ENCODE results near the gene ADIRF. TPM values are rescaled to one million over a fixed set of nuclear protein-coding genes. Genes with fewer than 3 reads are reported as not detected.
"Not testable (repeated sequence)": the region's sequence is repeated elsewhere in the genome, so short reads cannot be mapped to it uniquely, and the experiment has no call there.

ADIRF gene
- polyA plus RNA-seq, 1 donor from 2014 or later, result not detected

DNA sequence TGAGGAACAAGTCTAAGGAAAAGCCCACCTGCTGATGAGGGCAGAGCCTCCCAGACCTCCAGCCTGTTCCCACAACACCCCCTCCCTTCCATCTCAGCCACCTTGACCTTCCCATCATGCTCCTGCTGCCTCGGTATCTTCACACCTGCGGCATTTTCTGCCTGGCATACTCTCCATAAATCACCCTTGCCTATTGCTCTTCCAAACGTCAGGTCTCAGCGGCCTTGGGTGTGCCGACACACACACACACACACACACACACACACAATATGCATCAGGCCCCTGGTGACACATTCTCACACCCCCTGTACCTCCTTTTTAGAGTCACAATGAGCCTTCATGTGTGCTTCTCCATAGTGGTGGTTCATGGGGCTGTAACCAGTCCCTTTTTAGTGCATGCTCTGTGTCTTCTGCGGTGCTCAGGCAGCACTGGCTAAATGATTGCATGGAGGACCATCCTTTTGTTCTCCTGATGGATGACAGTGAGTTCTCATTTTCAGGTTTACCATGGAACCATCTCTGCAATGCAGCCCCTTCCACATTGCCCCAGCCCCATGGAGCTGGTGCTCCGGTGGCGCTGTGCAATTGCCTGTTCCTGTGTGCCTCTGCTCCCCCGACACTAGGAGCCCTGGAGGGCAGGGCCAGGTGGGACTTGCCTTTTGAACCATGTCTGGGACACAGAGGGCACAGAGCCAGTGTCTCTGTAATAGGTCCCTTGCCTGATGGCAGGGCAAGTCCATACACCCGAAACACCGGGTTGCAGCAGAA is 4.5 kb downstream of the ADIRF start:
- Mint-ChIP-seq H3K27ac (peak overlapping the region in 2 of 3 donors; percentile 88 to 96), H3K36me3 (no peaks in the 10 kb centered on the region), H3K9me3 (no peaks in the 10 kb centered on the region), H3K27me3 (peaks cover 7% of the 10 kb centered on the region), H3K4me1 (peaks cover 0 to 9% (median 5%) of the 10 kb centered on the region in 3 donors), H3K4me3 (peak overlapping the region in 3 of 4 donors; percentile 13 to 83 (median 25))

DNA sequence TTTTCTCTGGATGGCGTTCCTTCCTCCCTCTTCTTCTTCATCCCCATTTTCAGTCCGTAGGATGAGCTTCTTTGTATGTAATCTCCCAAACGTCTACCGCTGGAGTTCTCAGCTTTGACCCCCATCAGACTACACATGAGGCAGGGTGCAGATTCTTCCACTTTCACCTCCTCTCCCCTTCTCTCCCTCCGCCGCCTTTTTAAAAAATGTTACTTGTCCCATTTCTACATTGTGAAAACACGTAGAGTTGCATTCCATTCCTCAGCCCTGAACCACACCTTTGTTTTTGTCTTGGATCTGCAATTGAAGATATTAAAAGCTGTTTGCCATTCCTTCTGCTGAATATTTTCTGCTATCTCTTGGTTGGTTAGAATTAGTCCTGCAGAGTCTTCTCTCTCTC is 6.2 kb downstream of the ADIRF start:
- peaks cover 0 to 9% (median 5%) of the 10 kb centered on the region in 3 donors for H3K4me1 Mint-ChIP-seq
- peak overlapping the region in 1 of 3 donors; percentile 7 for H3K27ac Mint-ChIP-seq
- H3K36me3 Mint-ChIP-seq, result no peaks in the 10 kb centered on the region
- H3K9me3 Mint-ChIP-seq, result no peaks in the 10 kb centered on the region
- H3K27me3 Mint-ChIP-seq, result peaks cover 2% of the 10 kb centered on the region
- H3K4me3 Mint-ChIP-seq, result no peak overlapping the region

DNA sequence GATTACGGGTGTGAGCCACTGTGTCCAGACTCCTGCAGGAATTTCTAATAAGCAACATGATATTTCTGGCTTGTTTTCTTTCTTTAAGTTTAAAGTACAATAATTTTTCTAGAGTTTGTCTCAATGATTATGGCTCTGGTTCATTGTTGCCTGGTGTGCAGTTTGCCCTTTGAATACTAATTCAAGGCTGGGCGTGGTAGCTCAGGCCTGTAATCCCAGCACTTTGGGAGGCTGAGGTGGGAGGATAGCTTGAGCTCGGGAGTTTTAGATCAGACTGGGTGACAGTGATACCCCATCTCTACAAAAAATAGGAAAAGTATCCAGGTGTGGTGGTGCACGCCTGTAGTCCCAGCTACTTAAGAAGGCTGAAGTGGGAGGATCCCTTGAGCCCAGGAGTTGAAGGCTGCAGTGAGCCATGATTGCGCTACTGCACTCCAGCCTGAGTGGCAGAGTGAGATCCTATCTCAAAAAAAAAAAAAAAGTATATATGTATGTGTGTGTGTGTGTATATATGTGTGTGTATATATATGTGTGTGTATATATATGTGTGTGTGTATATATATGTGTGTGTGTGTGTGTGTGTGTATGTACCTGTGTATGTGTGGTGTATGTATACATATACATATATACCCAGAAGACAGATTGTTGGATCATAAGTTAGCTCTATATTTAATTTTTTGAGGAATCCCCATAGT is 8.2 kb downstream of the ADIRF start:
- Mint-ChIP-seq H3K36me3 (no peaks in the 10 kb centered on the region), H3K27me3 (peaks cover 2% of the 10 kb centered on the region), H3K9me3 (peaks cover 0 to 2% (median 0%) of the 10 kb centered on the region in 3 donors), H3K4me1 (peaks cover 0 to 5% (median 4%) of the 10 kb centered on the region in 3 donors), H3K4me3 (no peak overlapping the region), H3K27ac (no peak overlapping the region)

DNA sequence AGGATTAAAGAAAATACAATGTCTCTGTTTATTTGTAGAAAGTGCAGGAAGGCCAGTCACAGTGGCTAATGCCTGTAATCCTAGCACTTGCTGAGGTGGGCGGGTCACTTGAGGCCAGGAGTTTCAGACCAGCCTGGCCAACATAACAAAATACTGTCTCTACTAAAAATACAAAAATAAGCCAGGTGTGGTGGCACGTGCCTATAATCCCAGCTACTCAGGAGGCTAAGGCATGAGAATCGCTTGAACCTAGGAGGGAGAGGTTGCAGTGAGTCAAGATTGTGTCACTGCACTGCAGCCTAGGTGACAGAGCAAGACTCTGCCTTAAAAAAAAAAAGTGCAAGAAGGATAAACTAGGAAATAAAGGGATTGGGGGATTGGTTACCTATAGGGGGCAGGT is 10.2 kb downstream of the ADIRF start:
- H3K27ac Mint-ChIP-seq, H3K36me3 Mint-ChIP-seq, H3K4me3 Mint-ChIP-seq, H3K9me3 Mint-ChIP-seq, H3K4me1 Mint-ChIP-seq, H3K27me3 Mint-ChIP-seq: not testable (repeated sequence)

DNA sequence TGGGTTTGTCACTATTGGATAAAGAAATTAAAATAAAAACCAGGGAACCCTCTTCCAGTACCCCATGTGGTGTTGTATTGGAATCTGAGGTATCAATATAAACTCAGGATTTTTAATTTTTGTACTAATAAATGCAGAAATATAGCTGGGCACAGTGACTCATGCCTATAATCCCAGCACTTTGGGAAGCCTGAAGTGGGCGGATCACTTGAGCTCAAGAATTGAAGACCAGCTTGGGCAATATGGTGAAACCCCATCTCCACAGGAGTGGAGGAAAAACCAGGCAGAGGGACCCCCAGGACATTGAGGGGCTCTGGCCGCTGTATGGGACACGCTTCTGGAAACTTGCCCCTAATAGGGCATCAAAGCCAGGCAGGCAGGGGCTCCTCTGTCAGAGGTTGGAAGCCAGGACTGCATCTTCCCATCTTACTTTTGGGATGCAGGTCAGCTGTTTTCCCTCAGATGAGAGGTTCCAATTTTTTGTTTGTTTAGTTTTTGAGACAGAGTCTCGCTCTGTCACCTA is 11.1 kb downstream of the ADIRF start:
- H3K27ac Mint-ChIP-seq, result no peak overlapping the region
- no peaks in the 10 kb centered on the region for H3K36me3 Mint-ChIP-seq
- H3K9me3 Mint-ChIP-seq, result peaks cover 0 to 2% (median 0%) of the 10 kb centered on the region in 3 donors
- no peak overlapping the region for H3K4me3 Mint-ChIP-seq
- H3K4me1 Mint-ChIP-seq, result no peaks in the 10 kb centered on the region
- peaks cover 2% of the 10 kb centered on the region for H3K27me3 Mint-ChIP-seq

DNA sequence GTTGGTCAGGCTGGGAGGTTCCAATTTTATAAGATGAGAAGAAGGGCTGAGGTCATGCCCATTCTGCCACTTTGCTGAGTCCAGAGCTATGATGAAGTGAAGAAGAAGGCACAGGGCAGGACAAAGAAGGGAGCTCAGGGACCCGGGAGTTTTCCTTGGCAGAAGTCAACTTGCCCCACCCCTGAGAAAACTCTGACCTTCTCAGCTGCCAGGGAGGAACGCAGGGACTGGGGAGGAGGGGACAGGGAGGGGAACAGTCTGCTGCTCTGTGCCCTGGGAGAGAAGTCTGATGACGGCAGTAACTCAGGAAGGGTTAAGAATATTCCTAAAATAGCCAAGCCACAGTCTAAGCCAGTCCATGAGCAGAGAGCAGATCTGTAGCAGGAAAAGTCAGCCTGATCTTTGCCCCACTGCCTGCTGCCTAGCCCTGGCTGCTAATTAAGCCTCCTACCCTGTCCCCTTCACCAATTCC is 11.7 kb downstream of the ADIRF start:
- H3K4me1 Mint-ChIP-seq, result no peaks in the 10 kb centered on the region
- H3K9me3 Mint-ChIP-seq, result peaks cover 0 to 2% (median 0%) of the 10 kb centered on the region in 3 donors
- no peaks in the 10 kb centered on the region for H3K36me3 Mint-ChIP-seq
- H3K4me3 Mint-ChIP-seq, result no peak overlapping the region
- no peak overlapping the region for H3K27ac Mint-ChIP-seq
- H3K27me3 Mint-ChIP-seq, result peaks cover 2% of the 10 kb centered on the region

DNA sequence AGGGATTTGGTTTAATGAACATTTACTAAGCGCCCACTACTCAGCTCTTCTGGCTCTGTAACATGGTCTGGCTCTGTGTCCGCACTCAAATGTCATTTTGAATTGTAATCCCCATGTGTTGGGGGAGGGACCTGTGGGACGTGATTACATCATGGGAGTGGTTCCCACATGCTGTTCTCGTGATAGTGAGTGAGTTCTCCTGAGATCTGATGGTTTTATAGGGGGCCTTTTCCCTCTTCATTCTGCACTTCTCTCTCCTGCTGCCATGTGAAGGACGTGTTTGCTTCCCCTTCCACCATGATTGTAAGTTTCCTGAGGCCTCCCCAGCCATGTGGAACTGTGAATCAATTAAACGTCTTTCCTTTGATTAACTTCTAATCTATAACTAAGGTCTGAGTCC is 12.7 kb downstream of the ADIRF start:
- not testable (repeated sequence) for H3K4me1 Mint-ChIP-seq, H3K27me3 Mint-ChIP-seq, H3K9me3 Mint-ChIP-seq

DNA sequence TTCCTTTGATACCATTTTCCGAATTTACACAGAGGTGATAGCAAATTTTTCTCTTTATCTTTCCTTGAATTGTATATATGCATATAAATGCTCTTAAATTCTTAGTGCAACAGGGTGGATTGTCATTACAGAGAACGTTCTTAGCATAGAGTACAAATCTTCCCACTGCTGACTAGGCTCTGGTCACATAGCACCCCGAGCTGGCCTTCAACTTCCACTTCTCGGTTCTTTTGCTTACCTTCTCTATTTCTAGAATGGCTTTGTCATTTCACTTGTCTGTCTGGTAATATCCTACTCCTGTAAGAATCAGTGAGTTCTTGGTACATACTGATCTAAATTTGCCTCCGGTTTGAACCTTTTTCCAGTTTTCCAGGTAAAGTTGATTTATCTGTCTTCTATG is 13.4 kb downstream of the ADIRF start:
- no peaks in the 10 kb centered on the region for H3K4me1 Mint-ChIP-seq
- H3K27ac Mint-ChIP-seq, result no peak overlapping the region
- no peak overlapping the region for H3K4me3 Mint-ChIP-seq
- H3K9me3 Mint-ChIP-seq, result peaks cover 0 to 2% (median 0%) of the 10 kb centered on the region in 3 donors
- H3K36me3 Mint-ChIP-seq, result no peaks in the 10 kb centered on the region
- peaks cover 2% of the 10 kb centered on the region for H3K27me3 Mint-ChIP-seq

More for the DNA sequence above, 12.7 kb downstream of the ADIRF start:
- not testable (repeated sequence) for H3K36me3 Mint-ChIP-seq, H3K27ac Mint-ChIP-seq, H3K4me3 Mint-ChIP-seq

DNA sequence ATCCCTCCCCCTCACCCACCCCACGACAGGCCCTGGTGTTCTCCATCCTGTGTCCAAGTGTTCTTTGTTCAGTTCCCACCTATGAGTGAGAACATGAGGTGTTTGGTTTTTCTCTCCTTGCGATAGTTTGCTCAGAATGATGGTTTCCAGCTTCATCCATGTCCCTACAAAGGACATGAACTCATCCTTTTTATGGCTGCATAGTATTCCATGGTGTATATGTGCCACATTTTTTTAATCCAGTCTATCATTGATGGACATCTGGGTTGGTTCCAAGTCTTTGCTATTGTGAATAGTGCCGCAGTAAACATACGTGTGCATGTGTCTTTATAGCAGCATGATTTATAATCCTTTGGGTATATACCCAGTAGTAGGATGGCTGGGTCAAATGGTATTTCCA is 16.2 kb downstream of the ADIRF start:
- H3K4me3 Mint-ChIP-seq, H3K36me3 Mint-ChIP-seq, H3K27ac Mint-ChIP-seq, H3K9me3 Mint-ChIP-seq, H3K27me3 Mint-ChIP-seq, H3K4me1 Mint-ChIP-seq: not testable (repeated sequence)

DNA sequence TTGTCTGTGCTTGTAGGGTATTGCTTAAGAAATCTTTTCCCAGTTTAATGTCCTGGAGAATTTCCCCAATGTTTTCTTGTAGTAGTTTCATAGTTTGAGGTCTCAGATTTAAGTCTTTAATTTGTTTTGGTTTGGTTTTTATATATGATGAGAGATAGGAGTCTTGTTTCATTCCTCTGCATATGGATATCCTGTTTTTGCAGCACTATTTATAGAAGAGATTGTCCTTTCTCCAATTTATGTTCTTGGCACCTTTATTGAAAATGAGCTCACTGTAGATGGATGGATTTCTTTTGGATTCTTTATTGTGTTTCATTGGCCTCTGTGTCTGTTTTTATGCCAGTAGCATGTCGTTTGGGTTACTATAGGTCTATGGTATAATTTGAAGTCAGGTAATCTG is 20.2 kb downstream of the ADIRF start:
- Mint-ChIP-seq H3K36me3 (peaks cover 2% of the 10 kb centered on the region), H3K27ac (no peak overlapping the region), H3K27me3 (peaks cover 10% of the 10 kb centered on the region), H3K4me1 (no peaks in the 10 kb centered on the region), H3K4me3 (no peak overlapping the region), H3K9me3 (no peaks in the 10 kb centered on the region)

DNA sequence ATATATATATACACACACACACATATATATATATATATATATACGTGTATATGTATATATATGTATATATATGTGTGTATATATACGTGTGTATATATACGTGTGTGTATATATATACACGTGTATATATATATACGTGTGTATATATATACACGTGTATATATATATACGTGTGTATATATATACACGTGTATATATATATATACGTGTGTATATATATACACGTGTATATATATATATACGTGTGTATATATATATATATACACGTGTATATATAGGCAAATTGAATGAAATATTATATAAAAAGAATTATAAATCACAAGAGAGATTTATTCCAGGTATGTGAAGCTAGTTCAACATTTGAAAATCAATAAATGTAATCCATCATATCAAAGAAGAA is 23.1 kb downstream of the ADIRF start:
- not testable (repeated sequence) for H3K27ac Mint-ChIP-seq, H3K9me3 Mint-ChIP-seq, H3K4me3 Mint-ChIP-seq, H3K36me3 Mint-ChIP-seq, H3K27me3 Mint-ChIP-seq, H3K4me1 Mint-ChIP-seq

DNA sequence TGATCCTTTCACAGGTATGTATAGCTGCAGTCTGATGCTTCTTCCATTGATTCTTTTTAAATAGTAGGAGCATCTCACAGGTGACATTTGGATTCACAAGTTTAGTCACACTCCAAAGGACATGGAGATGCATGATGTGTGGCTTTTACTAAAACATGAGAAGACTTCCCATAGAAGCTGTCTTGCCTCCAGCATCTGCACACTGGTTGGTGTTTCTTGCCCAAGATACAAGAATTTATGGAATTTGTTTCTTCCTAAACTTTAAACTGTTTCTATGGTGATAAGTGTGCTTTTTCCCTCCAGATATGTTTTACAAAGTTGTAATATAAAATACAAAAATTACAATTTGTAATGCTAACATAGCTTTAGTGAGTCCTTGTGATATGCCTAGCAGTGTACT is 24.2 kb downstream of the ADIRF start:
- Mint-ChIP-seq H3K4me1 (no peaks in the 10 kb centered on the region), H3K9me3 (no peaks in the 10 kb centered on the region), H3K27me3 (peaks cover 10% of the 10 kb centered on the region), H3K36me3 (peaks cover 2% of the 10 kb centered on the region), H3K4me3 (no peak overlapping the region), H3K27ac (no peak overlapping the region)

DNA sequence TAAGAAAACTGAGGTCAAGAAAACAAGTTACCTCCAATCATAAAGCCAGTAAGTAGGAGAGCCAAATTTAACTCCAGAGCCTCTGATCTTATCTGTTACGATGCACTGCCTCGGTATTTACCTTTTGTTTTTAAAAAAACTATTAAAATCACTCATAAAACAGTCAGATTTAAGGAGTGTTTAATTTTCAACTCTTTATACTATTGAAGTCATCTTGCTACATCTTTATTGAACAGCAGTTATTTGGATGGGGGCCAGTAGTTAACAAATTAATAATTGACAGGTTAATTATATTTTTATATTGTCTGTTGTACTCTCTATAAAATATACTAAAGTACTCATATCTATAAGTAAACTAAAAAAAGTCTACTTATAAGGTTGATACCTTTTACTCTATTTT is 24.6 kb downstream of the ADIRF start:
- Mint-ChIP-seq H3K27ac (no peak overlapping the region), H3K4me3 (no peak overlapping the region), H3K36me3 (peaks cover 2% of the 10 kb centered on the region), H3K4me1 (no peaks in the 10 kb centered on the region), H3K9me3 (no peaks in the 10 kb centered on the region), H3K27me3 (peaks cover 10% of the 10 kb centered on the region)

DNA sequence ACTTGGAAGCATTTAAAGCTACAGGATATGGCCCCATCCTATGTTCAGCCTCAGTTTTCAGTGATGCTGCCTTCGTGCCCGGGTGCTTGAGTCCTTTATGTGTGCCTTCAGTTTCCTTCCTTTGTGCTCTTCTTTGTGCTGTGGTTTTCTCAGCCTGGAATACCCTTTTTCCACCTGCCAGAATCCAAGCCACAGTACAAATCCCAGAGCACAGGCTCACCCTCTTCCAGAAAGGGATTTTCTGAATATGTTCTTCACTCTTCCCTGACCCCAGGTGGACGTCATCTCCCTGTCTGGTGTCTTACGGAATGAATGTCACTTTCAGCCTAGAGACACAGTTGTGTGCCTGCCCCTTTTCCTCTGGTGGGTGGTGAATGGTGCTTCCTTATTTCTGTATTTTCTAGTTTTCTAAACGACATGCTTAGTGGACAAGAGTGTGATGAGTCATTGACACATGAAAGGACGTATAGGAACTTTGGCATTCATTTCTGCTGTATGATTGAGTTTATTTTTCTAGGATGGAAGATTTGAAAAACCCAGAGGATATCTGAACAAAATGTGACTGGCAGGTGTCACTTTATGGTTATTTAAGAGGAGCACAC is 31.6 kb downstream of the ADIRF start:
- not testable (repeated sequence) for H3K27me3 Mint-ChIP-seq, H3K36me3 Mint-ChIP-seq, H3K4me3 Mint-ChIP-seq, H3K4me1 Mint-ChIP-seq, H3K27ac Mint-ChIP-seq, H3K9me3 Mint-ChIP-seq

DNA sequence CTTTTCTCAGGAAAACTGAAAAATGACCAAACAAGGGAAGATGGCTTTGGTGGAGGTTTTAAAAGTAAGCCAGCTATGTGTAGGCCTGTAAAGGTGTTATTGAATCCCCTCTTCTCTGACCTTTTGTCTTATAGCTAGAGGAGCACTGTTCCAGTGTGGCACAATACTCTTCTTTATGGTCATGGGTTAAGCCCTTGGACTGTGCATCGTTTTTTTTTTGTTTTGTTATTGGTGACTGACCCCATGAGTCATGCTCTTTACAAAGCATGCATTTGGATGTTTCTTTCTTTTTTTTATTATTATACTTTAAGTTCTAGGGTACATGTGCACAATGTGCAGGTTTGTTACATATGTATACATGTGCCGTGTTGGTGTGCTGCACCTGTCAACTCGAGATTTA is 32.2 kb downstream of the ADIRF start:
- no peak overlapping the region for H3K4me3 Mint-ChIP-seq
- no peaks in the 10 kb centered on the region for H3K9me3 Mint-ChIP-seq
- H3K4me1 Mint-ChIP-seq, result peaks cover 0 to 4% (median 0%) of the 10 kb centered on the region in 3 donors
- H3K27ac Mint-ChIP-seq, result no peak overlapping the region
- H3K27me3 Mint-ChIP-seq, result no peaks in the 10 kb centered on the region
- H3K36me3 Mint-ChIP-seq, result no peaks in the 10 kb centered on the region
